Esophagus squamous epithelium (tissue), 4 donors: ENCODE results near the gene SLC17A7.
A peak's percentile ranks its signal among the peaks of the same experiment; 100 is the strongest.

ENCODE experiments used
- POLR2A ChIP-seq, 4 donors: fragments of 450-650 bp; IDR thresholded peaks; one replicate each; pipeline ENCODE4 v1.6.1; 2017; ENCODE audit warnings: antibody characterized with exemption in 4 of 4, mild to moderate bottlenecking in 4 of 4, moderate library complexity in 3 of 4
- TF ChIP-seq, protein P1 (sequence below), 6 experiments: fragments of 450-650 bp in 4 of 6; fragments of 200-600 bp in 2 of 6; sonication (generic) in 2 of 6; IDR thresholded peaks; one replicate each; pipeline ENCODE4 v1.5.1; 2016 to 2019; ENCODE audit warnings: antibody characterized with exemption in 6 of 6, mild to moderate bottlenecking in 4 of 6, moderate library complexity in 4 of 6

DNA sequence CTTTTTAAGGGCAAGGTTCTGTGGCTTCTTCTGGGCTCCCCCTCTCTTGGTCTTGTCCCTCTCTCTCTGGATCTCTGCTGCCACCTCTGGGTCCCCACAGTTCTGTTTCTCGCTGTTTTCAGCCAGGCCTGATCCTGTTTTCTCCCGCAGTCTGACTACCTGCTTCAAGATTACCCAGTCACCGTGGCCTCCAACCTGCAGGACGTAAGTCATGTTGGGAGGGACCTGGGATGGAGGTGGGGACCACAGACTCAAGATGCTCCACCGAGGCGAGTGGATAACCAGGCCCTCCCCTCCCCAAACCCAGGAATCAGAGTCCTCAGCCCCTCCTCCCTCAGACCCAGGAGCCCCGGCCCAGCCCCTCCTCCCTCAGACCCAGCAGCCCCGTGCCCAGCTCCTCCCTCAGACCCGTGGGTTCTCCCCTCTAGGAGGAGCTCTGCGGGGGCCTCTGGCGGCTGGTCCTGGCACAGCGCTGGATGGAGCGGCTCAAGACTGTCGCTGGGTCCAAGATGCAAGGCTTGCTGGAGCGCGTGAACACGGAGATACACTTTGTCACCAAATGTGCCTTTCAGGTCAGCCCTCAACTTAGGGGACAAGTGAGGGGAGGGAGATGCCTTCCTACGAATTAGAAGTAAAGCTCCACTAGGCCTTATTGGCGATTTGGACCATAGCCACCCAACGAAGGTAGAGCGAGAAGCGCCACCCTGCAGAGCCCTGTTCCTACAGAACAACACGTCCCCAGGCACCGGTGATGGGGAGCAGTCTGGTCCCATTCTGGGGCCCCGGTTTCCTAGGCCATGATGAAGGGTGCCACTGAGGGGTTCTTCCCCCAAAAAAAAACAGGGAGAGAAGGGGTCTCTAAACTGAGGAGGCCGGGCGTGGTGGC is 34.9 kb upstream of the SLC17A7 start:
- TF ChIP-seq, protein P1, sequence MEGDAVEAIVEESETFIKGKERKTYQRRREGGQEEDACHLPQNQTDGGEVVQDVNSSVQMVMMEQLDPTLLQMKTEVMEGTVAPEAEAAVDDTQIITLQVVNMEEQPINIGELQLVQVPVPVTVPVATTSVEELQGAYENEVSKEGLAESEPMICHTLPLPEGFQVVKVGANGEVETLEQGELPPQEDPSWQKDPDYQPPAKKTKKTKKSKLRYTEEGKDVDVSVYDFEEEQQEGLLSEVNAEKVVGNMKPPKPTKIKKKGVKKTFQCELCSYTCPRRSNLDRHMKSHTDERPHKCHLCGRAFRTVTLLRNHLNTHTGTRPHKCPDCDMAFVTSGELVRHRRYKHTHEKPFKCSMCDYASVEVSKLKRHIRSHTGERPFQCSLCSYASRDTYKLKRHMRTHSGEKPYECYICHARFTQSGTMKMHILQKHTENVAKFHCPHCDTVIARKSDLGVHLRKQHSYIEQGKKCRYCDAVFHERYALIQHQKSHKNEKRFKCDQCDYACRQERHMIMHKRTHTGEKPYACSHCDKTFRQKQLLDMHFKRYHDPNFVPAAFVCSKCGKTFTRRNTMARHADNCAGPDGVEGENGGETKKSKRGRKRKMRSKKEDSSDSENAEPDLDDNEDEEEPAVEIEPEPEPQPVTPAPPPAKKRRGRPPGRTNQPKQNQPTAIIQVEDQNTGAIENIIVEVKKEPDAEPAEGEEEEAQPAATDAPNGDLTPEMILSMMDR (IDR thresholded peaks at IDR 0.05) = peak in 5 of 6 experiments; percentile 14 to 44 (median 34)
- no peak for TF ChIP-seq POLR2A (IDR thresholded peaks at IDR 0.05)
